Suppressor macrophage (primary cell): ENCODE results near the gene ANO4.
"Not testable (repeated sequence)": the region's sequence is repeated elsewhere in the genome, so short reads cannot be mapped to it uniquely, and the experiment has no call there.

Experiments used
- DNase-seq, 4 experiments: peaks; one replicate each; pipeline ENCODE4 v3.0.0-alpha.2; 2020 to 2022

ANO4 gene

DNA sequence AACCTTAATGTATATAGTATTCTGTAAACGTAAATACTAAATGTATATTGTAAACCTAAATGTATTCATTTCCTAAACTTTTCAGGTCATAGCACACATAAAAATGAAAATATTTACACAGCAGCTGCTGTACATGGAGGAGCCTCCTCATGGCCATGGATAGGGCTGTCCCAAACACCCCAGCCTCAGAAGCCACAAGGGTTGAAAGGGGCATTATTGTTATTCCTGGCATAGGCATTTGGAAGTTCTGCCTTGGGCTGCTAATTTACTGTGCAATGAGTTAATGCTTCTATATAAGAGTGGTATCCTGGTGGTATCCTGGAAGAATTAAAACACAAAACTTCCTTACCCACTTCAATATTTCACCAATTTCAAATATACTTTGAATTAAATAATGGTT lies 256.1 kb downstream of the ANO4 start:
- no peak for DNase-seq

DNA sequence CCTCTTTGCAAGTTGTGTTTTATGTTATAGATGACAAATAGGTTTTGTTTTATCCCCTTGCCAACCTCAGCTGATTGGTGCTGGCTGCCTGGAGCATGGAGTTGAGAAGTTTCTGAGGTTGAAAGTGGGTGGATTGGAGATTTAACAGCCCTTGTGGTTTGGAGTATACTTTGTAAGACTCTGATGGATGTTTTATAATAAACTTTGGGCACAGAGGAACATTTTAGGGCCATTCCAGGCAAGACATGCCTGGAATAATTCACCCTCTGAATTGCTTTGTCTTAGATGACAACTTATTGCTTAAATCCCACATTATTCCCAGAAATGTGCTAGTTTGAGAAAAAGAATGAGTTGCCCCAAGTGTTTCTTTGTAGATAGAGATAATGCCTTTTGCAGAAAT lies 256.6 kb downstream of the ANO4 start:
- no peak for DNase-seq

DNA sequence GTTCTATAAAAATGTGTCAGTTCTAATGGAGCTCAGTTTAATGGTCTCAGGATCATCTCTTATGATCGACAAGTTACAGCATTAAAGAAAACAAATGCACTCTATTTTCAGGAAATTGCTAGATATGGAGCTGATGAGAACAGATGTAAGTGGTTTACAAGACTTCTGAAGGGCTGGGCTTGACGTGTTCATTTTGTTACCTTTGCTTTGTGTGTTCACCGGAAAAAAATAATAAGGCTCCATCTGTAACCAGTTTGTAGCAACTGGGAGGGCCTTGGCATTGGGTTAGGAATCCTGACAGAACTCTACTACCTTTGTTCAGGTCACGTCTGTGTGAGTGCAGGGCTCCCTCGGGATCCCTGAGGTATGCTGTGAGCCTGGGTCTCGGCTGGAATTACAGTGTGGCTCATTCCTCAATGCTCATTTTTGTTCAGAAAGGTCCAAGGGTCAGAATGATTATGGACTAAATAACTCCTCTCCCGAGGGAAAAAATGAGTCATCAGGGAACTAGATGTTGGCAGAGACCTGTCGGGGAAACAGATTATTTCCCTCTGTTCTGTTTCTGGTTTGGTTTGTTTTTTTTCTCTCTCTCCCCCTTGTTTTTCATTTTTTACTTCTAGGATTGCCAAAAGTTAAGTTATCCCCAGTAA lies 257.4 kb downstream of the ANO4 start:
- DNase-seq = no peak

DNA sequence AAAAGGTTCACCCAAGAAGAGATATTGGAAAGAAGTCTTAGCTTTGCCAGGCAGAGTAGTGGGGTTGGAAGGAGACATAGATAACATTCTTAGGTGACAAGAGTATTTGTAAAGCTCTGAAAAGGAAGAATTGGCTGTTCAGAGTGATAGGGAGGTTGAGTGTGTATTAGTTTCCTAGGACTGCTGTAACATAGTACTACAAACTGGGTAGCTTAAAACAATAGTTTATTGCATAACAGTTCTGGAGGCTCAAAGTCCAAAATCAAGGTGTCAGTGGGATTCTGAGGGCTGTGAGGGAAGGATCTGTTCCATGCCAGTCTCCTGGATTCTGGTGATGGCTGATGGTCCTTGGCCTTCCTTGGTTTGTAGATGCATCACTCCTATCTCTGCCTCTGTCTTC lies 258.6 kb downstream of the ANO4 start:
- no peak for DNase-seq

DNA sequence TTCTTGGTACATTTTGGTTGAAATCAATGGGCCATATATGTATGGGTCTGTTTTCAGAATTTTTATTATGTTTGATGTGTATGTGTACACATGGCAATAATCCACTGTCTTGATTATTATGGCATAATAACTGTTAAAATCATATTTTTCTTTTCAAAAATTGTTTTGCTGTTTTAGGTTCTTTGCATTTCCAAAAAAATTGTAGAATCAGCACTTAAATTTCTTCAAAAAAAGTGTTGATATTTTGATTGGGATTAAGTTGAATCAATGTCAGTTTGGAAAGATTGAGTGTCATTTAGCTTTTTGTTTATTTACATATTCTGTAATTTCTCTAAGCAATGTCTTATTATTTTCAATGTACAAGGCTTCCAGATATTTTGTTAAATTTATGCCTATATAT lies 261.4 kb downstream of the ANO4 start:
- DNase-seq = no peak

DNA sequence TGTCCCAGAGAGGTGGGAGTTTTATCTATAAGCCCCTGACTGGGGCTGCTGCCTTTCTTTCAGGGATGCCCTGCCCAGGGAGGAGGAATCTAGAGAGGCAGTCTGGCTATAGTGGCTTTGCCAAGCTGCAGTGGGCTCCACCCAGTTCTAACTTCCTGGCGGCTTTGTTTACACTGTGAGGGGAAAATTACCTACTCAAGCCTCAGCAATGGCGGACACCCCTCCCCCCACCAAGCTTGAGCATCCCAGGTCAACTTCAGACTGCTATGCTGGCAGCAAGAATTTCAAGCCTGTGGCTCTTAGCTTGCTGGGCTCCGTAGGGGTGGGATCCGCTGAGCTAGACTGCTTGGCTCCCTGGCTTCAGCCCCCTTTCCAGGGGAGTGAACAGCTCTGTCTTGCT lies 267.9 kb downstream of the ANO4 start:
- DNase-seq = not testable (repeated sequence)

DNA sequence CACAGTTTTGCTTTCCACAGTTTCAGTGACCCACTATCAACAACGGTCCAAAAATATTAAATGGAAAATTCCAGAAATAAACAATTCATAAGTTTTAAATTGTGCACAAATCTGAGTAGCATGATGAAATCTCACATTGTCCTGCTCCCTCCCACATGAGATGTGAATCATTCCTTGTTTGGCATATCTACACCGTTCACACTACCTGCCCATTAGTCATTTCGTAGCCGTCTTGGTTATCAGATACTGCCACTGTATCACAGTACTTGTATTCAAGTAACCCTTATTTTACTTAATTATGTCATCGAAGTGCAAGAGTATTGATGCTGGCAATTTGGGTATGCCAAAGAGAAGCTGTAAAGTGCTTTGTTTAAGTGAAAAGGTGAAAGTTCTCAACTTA lies 270.1 kb downstream of the ANO4 start:
- DNase-seq = no peak

DNA sequence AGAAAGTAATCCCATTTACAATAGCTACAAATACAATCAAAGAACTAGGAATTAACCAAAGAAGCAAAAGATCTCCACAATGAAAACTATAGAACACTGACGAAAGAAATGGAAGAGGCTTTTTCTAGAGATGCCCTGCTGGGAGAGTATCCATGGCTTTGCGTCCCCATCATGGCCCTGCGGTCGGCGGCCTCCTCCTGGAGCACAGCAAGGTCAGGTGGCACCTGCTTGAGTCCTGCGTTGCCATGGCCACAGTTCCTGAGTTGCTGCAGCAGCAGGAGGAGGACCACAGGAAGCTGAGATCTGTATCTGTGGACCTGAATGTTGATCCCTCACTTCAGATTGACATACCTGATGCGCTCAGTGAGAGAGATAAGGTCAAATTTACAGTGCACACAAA lies 271.9 kb downstream of the ANO4 start:
- DNase-seq = no peak

DNA sequence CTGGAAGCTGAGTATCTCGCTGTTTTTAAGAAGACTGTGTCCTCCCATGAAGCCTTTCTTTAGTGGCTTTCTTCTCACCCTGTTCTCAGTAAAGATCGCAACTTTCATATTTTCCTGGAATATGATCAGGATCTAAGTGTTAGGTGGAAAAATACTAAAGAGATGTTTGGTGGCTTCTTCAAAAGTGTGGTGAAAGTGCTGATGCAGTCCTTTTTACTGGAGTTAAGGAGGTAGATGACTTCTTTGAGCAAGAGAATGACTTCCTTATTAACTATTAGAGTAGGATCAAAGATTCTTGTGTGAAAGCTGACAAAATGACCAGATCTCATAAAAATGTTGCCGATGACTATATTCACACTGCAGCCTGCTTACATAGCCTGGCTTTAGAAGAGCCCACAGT lies 273.8 kb downstream of the ANO4 start:
- no peak for DNase-seq

DNA sequence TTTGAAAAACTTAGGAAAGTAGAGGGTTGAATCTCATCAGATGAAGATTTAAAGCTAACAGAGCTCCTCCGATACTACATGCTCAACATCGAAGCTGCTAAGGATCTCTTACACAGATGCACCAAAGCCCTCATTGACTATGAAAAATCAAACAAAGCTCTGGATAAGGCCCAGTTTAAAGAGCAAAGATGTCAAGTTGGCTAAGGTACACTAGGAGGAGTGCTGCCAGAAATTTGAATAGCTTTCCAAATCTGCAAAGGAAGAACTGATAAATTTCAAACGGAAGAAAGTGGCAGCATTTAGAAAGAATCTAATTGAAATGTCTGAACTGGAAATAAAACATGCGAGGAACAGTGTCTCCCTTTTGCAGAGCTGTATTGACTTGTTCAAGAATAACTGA lies 274.3 kb downstream of the ANO4 start:
- no peak for DNase-seq

DNA sequence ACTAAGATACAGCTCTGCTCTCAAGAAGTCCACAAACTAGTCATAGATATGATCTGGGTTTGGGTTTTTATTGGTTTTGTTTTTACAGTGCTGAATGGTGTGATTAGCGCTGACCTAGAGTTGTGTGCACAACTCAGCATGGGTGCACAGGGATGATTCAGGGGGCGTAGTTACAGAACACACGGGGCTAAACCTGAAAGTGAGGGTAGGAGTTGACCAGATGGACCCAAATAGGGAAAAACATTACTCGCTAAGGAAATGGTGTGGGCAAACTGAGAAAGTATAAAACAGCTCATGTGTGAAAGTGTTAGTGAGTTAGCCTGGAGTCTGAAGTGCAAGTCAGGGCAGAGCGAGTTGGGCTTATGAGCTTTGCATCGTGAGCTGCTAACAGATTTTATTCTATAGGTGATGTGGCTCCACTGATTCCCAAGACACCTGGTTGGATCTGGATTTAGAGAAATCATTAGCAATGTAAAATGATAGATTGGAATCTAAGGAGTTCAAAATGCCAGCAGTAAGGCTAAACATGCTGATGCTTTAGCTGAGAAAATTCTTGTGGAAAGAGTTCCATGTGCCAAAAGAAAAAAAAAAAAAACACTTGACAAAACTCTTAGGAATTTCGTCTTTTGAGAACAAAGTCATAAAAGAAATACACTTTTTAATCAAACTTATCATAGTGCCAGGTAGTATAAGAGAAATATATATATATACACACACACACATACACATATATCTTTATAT lies 280.5 kb downstream of the ANO4 start:
- DNase-seq = no peak

DNA sequence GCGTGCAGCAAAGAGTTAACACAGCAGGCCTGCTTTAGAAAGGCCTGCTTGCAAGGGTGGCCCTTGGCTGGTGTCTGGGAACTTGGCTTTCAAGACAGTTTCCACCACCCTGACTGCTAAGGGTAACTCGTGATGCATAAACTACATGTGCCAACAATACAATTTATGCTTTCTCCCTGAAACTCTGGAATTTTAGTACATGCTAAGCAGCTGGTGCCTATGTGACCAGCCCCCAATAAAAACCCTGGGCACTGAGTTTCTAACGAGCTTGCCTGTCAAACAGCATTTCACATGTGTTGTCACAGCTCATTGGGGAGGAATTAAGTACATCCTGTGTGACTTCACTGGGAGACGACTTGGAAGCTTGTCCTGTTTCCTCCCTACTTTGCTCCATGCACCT lies 282.3 kb downstream of the ANO4 start:
- no peak for DNase-seq

DNA sequence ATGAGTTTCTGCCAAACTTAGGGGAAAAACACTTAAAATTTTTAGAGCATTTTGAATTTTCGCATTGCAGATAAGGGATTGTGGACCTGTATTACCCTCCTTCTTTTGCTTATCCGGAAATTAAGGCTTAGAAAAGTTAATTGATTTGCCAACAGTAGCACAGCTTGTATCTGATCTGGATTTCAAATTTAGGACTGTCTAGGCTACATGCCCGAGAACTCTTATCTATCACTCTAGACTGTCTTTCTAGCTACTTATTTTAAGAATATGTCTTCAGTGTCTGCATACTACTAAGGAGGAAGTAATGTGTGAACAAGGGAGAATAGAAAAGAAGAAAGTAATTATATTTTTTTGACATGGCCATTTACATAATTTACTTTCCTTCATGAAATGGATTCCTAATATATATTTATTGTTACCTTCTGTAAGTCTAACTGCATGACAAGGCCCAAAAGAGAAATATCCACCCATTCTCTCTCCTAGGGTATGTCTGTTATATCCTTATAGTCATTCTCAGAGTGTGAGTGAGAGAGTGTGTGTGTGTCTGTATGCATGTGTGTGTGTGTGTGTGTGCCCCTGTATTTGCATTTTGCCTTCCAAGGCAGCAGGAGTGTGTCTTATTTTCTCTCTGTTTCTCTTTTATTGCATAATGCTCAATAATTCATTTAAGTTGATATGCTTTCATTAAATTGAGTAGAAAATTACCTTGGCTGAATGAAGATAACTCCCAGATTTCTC lies 283.4 kb downstream of the ANO4 start:
- DNase-seq = no peak

DNA sequence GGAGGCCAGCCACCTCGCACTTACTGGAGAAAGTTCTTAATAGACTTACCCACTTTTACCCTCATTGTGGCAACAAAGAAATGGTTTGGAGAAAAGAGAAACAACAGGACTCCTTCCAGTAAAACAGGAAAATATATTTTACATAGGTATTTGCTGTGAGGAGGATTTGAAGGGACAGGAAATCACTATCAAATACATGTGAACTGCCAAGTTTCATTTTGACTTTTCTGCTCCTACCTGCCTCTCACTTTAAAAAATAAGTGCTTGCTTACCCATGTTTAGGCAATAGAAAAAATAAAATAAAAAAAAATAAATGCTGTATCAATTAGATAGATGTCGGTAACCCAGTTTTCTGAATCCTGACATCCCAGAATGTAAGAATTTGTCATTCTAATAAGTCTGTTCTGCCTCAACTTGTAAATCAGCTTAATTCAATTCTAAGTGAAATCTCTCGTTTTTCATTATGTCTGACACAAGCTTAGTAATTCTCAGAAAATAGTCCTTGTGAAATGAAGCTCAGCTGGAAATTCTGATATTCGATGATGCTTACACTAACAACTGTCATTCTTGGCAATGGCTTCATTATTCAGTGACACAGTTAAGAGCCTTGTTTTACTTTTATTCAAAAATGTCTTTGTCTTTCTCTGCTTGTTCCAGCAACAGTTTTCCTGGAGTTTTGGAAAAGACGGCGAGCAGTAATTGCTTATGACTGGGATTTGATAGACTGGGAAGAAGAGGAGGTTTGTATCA lies 284.1 kb downstream of the ANO4 start:
- no peak for DNase-seq

DNA sequence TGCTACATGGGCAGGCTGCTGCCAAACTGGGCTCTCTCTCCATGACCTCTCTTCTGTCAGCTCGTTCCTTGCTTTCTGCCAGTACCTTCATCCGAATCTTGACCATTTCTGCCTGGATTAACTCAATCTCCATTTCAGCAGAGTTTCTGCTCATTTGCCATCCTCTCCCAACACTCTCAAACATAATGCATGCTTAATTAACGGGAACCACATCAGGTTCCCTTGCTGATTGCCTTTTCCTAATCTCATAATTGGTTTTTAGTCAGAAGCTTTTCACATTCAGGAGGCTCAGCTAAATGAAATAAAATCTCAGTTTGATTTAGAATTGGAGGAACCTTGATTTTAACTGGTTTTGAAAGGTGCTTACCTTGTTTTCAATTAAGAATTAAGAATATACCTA lies 288.1 kb downstream of the ANO4 start:
- DNase-seq = no peak

DNA sequence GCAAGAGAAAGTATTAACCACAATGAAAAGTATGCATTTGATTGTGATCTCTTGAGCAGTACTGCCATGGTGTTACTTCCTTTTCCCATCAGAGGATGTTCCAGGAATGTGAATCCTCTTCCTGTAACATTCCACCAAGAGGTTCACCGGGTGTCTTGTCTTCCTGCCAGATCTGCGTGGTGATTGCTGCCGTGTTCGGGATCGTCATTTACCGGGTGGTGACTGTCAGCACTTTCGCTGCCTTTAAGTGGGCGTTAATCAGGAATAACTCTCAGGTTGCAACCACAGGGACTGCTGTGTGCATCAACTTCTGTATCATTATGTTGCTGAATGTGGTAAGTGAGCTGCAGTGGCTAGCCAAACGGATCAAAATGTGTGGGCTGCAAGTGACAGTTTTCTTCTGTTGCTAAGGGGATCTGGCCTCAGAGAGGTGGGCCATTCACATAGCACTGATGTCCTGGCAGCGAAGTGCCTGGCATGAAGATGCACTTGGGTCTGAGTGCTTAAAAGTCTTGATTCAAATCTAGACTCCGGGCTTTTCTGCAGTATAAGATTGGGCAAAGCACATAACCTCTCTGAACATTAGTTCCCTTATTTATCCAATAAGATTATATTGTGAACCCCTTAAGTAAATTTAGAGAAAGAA lies 292.0 kb downstream of the ANO4 start:
- no peak for DNase-seq

DNA sequence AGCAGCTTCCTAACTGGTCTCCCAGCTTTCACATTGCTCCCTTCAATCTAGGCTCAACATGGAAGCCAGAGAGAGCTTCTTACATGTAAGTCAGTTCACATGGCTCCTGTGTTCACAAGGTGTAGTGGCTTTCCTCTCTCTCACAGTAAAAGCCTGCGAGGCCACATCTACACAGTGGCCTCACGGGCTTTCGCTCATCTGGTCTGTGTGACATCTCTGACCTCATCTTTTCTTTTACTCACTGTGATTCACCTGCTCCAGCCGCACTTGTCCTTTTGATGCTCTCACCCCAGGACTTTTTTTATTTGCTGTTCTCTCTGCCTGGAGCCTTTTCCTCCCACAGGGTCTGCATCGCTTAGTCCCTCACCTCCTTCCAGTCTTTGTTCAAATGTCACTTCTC lies 293.3 kb downstream of the ANO4 start:
- no peak for DNase-seq

DNA sequence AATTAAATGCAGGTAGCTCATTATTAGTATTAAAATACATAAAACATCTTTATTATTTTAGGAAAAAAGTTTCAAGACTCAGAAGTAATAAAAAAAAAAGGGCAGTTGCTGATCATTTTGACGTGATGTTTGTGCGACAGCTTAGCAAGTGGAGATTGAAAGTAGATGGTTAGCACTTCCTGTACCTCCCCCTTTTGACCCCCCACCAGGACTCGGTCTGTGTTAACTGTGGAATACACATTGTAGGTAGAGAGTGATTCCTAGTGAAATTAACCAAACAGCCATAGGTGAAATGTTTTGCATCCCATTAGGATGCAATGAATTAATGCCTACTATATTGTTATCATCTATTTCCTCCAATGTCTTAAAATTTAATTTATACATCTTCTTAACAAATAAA lies 294.7 kb downstream of the ANO4 start:
- no peak for DNase-seq

DNA sequence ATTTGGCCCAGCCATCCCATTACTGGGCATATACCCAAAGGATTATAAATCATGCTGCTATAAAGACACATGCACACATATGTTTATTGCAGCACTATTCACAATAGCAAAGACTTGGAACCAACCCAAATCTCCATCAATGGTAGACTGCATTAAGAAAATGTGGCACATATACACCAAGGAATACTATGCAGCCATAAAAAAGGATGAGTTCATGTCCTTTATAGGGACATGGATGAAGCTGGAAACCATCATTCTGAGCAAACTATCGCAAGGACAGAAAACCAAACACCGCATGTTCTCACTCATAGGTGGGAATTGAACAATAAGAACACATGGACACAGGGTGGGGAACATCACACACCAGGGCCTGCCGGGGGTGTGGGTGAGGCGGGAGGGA lies 295.6 kb downstream of the ANO4 start:
- DNase-seq = not testable (repeated sequence)

DNA sequence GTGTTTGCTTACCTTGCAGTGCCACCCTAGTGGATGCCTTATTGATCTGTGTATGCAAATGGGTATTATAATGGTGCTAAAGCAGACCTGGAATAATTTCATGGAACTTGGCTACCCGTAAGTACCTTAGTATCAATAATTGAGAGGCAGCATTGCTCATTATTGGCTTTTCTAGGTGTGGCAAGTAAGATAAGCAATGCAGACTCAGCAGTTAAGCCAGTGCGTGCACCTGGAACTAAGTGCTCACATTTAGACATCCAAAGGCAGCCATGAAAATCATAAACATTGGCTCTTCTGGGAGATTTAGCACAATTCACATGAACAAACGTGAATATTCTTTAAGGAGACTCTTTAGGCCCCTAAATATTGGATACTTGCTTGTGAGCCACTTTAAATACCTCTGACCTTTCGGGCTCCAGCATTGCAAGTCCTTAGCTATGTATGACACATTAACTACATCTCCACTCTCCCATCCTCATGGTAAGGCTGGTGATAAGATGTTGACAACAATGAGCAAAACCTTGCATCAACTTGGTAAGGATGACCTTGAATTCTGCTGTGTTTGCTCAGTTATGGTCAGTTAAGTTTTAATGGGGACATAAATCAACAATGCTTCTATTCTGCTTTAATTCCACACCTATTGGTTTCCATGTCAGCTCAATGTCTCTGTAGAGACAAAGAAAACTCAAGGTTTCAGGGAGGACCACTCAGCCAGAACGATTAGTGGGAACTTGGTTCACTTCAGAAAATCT lies 303.4 kb downstream of the ANO4 start:
- no peak for DNase-seq

DNA sequence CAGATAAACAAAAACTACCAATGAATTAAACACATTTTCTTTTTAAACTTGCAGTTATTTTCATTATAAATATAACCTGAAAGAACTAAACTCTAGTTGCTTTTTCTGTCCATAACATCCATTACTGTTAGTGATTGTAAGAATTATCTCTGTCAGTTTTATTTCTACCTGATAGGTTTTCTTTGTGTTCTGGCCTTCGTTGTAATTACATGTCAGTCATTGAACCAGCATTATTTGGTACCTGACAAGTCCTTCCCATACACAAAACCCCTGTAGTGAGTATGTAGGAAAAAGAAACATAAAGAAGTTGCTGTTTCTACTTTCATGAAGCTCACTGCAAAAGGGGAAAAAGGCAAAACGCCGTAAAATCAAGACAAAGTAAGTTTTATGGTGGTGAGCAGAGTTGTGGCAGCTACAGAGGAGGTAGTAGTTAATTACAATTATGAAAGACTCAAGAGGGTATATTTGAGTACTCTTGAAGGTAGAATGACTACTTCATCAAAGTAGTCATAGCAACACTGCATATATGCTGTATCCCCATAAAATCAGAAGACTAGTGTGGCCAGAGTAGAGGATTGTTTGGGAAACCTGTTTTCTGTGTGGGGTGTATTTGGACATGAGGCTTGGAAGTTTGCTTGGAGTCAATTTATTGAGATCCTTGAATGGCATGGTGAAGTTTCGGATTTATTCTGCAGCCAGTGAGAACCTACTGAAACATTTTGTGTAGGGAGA lies 312.6 kb downstream of the ANO4 start:
- no peak for DNase-seq
